ENCODE data around the gene DHRS2. TPM values are rescaled to one million over a fixed set of nuclear protein-coding genes. Genes with fewer than 3 reads are reported as not detected.

Gene DHRS2
- total RNA-seq, 1 experiment from 2014 or later, result 1.2 TPM

DNA sequence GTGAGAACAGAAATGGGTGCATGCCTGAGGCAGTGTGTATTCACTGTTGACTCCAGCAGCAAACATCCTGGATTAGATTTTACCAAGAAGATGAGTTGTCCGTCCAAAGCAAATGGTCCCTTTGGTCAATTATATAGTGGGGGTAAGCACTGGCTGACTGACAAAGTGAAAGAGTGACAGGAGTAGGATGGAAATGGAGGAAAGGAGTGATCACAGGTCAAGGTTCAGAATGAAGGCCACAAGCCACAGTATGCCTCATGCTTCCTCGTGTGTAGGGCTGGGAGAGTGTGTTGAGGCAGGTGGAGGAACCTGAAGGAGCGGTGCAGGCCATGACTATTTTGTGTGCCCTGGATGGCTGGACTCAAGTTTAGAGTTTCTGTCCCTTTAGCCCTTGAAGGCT, 14.3 kb downstream of the DHRS2 start:
- no TSS peak for BruUV-seq (replicated peaks)

DNA sequence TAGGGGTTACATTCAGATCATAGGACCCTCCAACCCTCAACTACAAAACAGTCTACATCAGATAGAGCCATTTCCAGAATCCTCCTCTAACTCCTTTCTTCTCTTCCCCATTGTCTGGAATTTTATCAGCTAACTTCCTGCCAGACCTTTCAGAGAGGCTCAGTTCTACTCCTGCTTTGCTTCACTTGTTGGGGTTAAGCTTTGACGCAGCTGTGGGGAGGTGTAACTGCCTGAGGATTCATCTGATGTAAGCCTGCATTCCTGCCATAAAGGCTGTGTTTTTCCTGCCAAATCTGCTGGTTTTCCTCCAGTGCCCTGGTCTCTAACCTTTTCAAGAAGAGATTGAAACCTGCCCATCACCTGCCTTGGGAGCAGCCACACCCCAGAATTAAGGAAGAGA, 16.9 kb downstream of the DHRS2 start:
- no peaks in the 10 kb centered on the region for H3K4me1 ChIP-seq (ENCODE audit: insufficient read depth, low read length, poor library complexity, severe bottlenecking)
- TF ChIP-seq, protein P1, sequence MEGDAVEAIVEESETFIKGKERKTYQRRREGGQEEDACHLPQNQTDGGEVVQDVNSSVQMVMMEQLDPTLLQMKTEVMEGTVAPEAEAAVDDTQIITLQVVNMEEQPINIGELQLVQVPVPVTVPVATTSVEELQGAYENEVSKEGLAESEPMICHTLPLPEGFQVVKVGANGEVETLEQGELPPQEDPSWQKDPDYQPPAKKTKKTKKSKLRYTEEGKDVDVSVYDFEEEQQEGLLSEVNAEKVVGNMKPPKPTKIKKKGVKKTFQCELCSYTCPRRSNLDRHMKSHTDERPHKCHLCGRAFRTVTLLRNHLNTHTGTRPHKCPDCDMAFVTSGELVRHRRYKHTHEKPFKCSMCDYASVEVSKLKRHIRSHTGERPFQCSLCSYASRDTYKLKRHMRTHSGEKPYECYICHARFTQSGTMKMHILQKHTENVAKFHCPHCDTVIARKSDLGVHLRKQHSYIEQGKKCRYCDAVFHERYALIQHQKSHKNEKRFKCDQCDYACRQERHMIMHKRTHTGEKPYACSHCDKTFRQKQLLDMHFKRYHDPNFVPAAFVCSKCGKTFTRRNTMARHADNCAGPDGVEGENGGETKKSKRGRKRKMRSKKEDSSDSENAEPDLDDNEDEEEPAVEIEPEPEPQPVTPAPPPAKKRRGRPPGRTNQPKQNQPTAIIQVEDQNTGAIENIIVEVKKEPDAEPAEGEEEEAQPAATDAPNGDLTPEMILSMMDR (conservative IDR thresholded peaks at IDR 0.05; ENCODE audit: low read depth, low read length), result no peak
- no peak for TF ChIP-seq EZH2 (IDR thresholded peaks at IDR 0.05; ENCODE audit: borderline replicate concordance, low read depth, low read length, poor library complexity, severe bottlenecking)
- BruUV-seq (replicated peaks), result no TSS peak
- no peaks in the 10 kb centered on the region for H3K9me3 ChIP-seq (ENCODE audit: low read depth, low read length, poor library complexity, severe bottlenecking)
- CTCF ChIA-PET, result no interaction called here
- intact Hi-C loops (cut with micrococcal nuclease; ENCODE audit: unreplicated experiment), result no loop called here
- H3K36me3 ChIP-seq (ENCODE audit: insufficient read depth, low read length, poor library complexity, severe bottlenecking), result no peaks in the 10 kb centered on the region
- H3K27ac ChIP-seq (ENCODE audit: low read depth, low read length, poor library complexity, severe bottlenecking), result no peak overlapping the region
- H3K27me3 ChIP-seq (replicated peaks; ENCODE audit: insufficient read depth, low read depth, low read length, poor library complexity), result no peaks in the 10 kb centered on the region
- POLR2A ChIA-PET (ENCODE audit: low non-redundant PET), result no interaction called here
- H3K4me3 ChIP-seq (ENCODE audit: low read depth, low read length, poor library complexity, severe bottlenecking), result no peak overlapping the region
- no peak for DNase-seq (ENCODE audit: low spot score)

More for the DNA sequence above, 14.3 kb downstream of the DHRS2 start:
- Histone ChIP-seq H3K4me3 (ENCODE audit: low read depth, low read length, poor library complexity, severe bottlenecking) (no peak overlapping the region), H3K27me3 (replicated peaks; ENCODE audit: insufficient read depth, low read depth, low read length, poor library complexity) (no peaks in the 10 kb centered on the region), H3K27ac (ENCODE audit: low read depth, low read length, poor library complexity, severe bottlenecking) (no peak overlapping the region), H3K4me1 (ENCODE audit: insufficient read depth, low read length, poor library complexity, severe bottlenecking) (no peaks in the 10 kb centered on the region), H3K9me3 (ENCODE audit: low read depth, low read length, poor library complexity, severe bottlenecking) (no peaks in the 10 kb centered on the region), H3K36me3 (ENCODE audit: insufficient read depth, low read length, poor library complexity, severe bottlenecking) (no peaks in the 10 kb centered on the region)
- intact Hi-C loops (cut with micrococcal nuclease; ENCODE audit: unreplicated experiment), result no loop called here
- DNase-seq (ENCODE audit: low spot score), result no peak
- CTCF ChIA-PET, result no interaction called here
- POLR2A ChIA-PET (ENCODE audit: low non-redundant PET), result no interaction called here
- no peak for TF ChIP-seq EZH2 (IDR thresholded peaks at IDR 0.05; ENCODE audit: borderline replicate concordance, low read depth, low read length, poor library complexity, severe bottlenecking)
- TF ChIP-seq, protein P1 (conservative IDR thresholded peaks at IDR 0.05; ENCODE audit: low read depth, low read length), result no peak

GRCh38 chr14:23654231-23654630, 18.1 kb downstream of the DHRS2 start:
- ChIA-PET CTCF (interaction anchor here (1.2 kb wide), 1 partner anchor 22 kb away, joined by 3 read pairs; no protein-coding TSS in a partner anchor), POLR2A (ENCODE audit: low non-redundant PET) (interaction anchor here (0.6 kb wide), 1 partner anchor 301 kb away, joined by 3 read pairs; no protein-coding TSS in a partner anchor)
- no peaks in the 10 kb centered on the region for H3K4me1 ChIP-seq (ENCODE audit: insufficient read depth, low read length, poor library complexity, severe bottlenecking)
- intact Hi-C loops (cut with micrococcal nuclease; ENCODE audit: unreplicated experiment), result no loop called here
- H3K9me3 ChIP-seq (ENCODE audit: low read depth, low read length, poor library complexity, severe bottlenecking), result no peaks in the 10 kb centered on the region
- H3K4me3 ChIP-seq (ENCODE audit: low read depth, low read length, poor library complexity, severe bottlenecking), result no peak overlapping the region
- TF ChIP-seq, protein P1 (conservative IDR thresholded peaks at IDR 0.05; ENCODE audit: low read depth, low read length), result no peak
- TF ChIP-seq EZH2 (IDR thresholded peaks at IDR 0.05; ENCODE audit: borderline replicate concordance, low read depth, low read length, poor library complexity, severe bottlenecking), result no peak
- H3K36me3 ChIP-seq (ENCODE audit: insufficient read depth, low read length, poor library complexity, severe bottlenecking), result no peaks in the 10 kb centered on the region
- no peak overlapping the region for H3K27ac ChIP-seq (ENCODE audit: low read depth, low read length, poor library complexity, severe bottlenecking)
- no TSS peak for BruUV-seq (replicated peaks)
- no peak for DNase-seq (ENCODE audit: low spot score)
- H3K27me3 ChIP-seq (replicated peaks; ENCODE audit: insufficient read depth, low read depth, low read length, poor library complexity), result no peaks in the 10 kb centered on the region

Data from A673 (cell line).